HG03045 (cell line): ENCODE results near the gene PCDHGB3.
"Not testable (repeated sequence)": the region's sequence is repeated elsewhere in the genome, so short reads cannot be mapped to it uniquely, and the experiment has no call there.

Experiments
- ATAC-seq: cut with Tn5 transposase; IDR thresholded peaks from one replicate; pipeline ENCODE4 v1.9.1; 2021; ENCODE audit warnings: mild to moderate bottlenecking, moderate library complexity; ENCODE audit not compliant: unreplicated experiment

The PCDHGB3 gene

GRCh38 chr5:141356950-141357349 lies 13.1 kb upstream of the PCDHGB3 start:
- no peak for ATAC-seq

DNA sequence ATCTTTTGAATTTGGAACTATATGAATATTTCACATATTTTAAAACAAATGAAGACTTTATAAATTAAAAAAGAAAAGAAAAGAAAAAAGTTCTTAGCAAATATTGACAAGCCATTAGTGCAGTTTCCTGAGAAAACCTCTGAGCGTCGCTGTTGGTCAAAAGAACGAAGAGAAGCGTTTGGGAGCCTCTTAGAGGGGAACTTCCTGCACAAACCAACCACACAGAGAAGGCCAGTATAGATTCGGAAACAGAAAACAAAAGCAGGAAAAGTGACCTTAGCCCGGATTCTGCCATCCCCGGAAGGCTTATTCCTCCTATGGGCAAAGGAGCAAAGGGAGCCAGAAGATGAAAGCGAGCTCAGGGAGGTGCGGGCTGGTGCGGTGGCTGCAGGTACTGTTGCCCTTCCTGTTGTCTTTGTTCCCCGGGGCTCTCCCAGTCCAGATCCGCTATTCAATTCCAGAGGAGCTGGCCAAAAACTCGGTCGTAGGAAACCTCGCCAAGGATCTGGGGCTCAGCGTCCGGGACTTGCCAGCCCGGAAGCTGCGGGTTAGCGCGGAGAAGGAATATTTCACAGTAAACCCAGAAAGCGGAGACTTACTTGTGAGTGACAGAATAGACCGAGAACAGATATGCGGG lies 10.1 kb upstream of the PCDHGB3 start, which contains the start of gene PCDHGB2:
Gene PCDHGB2 (plus strand): TSS at position 205 of the 637 bp plus-strand sequence. CDS start 142 bp downstream, at position 347.
- no peak for ATAC-seq

- ATAC-seq, result no peak
These were observed 9.4 kb upstream of the PCDHGB3 start for GRCh38 chr5:141360685-141361084.

GRCh38 chr5:141362719-141363118 lies 7.3 kb upstream of the PCDHGB3 start:
- no peak for ATAC-seq

- no peak for ATAC-seq
These were observed 5.9 kb upstream of the PCDHGB3 start, which contains the start of gene PCDHGA5 for GRCh38 chr5:141363952-141364660. PCDHGA5 (plus strand) TSS chr5:141364162; CDS start chr5:141364331, 169 bp downstream.

- no peak for ATAC-seq
These were observed 3.8 kb upstream of the PCDHGB3 start for GRCh38 chr5:141366016-141366896.

- no peak for ATAC-seq
These were observed 1.8 kb downstream of the PCDHGB3 start for GRCh38 chr5:141371572-141372475.

DNA sequence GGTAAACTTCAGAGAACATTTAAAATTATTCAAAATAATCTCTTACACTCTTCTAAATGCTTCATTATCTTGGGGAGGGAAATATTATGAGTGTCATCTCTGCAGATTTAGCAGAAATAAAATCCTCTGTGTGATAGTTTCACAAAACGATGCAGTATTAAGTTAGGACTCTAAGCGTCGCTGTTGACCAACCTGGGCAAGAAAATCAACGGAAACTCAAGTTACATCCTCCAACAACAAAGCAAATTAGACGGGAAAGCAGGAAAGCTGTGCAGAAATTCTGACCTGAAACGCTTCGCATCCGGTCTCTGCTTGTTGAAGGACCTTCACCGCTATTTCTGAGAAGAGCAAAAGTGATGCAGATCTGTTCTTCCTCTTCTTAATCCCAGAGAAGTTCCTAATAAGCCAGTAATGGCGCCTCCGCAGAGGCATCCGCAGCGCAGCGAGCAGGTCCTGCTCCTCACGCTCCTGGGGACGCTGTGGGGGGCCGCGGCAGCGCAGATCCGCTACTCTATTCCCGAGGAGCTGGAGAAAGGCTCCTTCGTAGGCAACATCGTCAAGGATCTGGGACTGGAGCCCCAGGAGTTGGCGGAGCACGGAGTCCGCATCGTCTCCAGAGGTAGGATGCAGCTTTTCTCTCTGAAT lies 3.8 kb downstream of the PCDHGB3 start, which contains the start of gene PCDHGA6:
Gene PCDHGA6 (plus strand): TSS at position 219 of the 645 bp plus-strand sequence. CDS start 193 bp downstream, at position 412.
- ATAC-seq, result no peak

DNA sequence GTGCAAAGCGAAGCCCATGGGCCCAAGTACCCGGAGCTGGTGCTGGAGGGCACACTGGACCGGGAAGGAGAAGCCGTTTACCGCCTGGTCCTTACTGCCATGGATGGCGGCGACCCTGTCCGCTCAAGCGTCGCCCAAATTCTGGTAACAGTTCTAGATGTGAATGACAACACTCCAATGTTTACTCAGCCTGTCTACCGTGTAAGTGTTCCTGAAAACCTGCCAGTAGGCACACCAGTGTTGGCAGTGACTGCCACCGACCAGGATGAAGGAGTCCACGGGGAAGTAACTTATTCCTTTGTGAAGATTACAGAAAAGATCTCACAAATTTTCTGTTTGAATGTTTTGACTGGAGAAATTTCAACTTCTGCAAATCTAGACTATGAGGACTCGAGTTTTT lies 4.6 kb downstream of the PCDHGB3 start:
- ATAC-seq, result no peak

DNA sequence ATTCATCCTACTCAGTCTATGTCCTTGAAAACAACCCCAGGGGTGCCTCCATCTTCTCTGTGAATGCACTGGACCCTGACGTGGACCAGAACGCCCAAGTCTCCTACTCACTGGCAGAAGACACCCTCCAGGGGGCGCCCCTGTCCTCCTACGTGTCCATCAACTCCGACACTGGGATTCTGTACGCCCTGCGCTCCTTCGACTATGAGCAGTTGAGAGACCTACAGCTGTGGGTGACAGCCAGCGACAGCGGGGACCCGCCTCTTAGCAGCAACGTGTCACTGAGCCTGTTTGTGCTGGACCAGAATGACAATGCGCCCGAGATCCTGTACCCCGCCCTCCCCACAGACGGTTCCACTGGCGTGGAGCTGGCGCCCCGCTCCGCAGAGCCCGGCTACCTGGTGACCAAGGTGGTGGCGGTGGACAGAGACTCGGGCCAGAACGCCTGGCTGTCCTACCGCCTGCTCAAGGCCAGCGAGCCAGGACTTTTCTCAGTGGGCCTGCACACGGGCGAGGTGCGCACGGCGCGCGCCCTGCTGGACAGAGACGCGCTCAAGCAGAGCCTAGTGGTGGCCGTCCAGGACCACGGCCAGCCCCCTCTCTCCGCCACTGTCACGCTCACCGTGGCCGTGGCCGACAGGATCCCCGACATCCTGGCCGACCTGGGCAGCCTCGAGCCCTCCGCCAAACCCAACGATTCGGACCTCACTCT lies 5.6 kb downstream of the PCDHGB3 start:
- not testable (repeated sequence) for ATAC-seq

GRCh38 chr5:141382469-141383294 lies 12.6 kb downstream of the PCDHGB3 start, which contains the start of gene PCDHGA7:
PCDHGA7 (plus strand) TSS chr5:141382742; CDS start chr5:141382900, 158 bp downstream.
- no peak for ATAC-seq

GRCh38 chr5:141383345-141383744 lies 13.3 kb downstream of the PCDHGB3 start:
- ATAC-seq, result no peak

GRCh38 chr5:141384471-141385267 lies 14.6 kb downstream of the PCDHGB3 start:
- ATAC-seq, result no peak

GRCh38 chr5:141387557-141388311 lies 17.7 kb downstream of the PCDHGB3 start, which contains the start of gene PCDHGB4:
PCDHGB4 (plus strand) TSS chr5:141387698; CDS start chr5:141387885, 187 bp downstream.
- ATAC-seq, result not testable (repeated sequence)

GRCh38 chr5:141388661-141389060 lies 18.6 kb downstream of the PCDHGB3 start:
- no peak for ATAC-seq
